HG03469 (cell line): Measurements from ENCODE around the gene DEPP1.

ENCODE experiments used
- ATAC-seq: cut with Tn5 transposase; IDR thresholded peaks from one replicate; pipeline ENCODE4 v1.9.1; 2021; ENCODE audit warnings: mild to moderate bottlenecking, moderate library complexity, moderate number of reproducible peaks; ENCODE audit not compliant: unreplicated experiment

DEPP1 gene

DNA sequence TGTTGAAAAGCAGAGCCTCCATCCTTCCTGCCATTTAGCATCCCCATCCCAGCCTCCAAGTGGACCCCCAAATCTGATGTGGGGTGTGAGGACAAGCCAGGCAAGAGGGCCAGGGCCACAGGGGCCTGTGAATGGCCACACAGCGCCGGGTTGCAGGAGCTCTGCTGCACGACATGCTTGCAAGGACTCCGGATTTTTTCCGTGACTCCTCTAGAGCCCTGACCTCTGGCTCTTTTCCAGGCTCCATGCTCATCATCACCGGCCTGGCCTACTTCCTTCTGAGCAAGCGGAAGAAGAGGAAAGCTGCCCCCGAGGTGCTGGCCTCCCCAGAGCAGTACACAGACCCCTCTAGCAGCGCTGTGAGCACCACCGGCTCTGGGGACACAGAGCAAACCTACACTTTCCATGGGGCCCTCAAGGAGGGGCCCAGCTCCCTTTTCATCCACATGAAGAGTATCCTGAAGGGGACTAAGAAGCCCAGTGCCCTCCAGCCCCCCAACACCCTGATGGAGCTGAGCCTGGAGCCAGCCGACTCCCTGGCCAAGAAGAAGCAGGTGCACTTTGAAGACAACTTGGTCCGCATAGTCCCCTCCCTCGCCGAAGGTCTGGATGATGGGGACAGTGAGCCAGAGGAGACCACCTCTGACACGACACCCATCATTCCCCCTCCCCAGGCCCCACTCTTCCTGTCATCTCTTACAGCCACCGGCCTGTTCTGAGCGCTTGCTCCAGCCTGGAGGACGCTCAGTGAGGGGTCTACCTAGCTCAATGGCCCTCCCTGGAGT, 44.0 kb downstream of the DEPP1 start:
- ATAC-seq, result no peak

DNA sequence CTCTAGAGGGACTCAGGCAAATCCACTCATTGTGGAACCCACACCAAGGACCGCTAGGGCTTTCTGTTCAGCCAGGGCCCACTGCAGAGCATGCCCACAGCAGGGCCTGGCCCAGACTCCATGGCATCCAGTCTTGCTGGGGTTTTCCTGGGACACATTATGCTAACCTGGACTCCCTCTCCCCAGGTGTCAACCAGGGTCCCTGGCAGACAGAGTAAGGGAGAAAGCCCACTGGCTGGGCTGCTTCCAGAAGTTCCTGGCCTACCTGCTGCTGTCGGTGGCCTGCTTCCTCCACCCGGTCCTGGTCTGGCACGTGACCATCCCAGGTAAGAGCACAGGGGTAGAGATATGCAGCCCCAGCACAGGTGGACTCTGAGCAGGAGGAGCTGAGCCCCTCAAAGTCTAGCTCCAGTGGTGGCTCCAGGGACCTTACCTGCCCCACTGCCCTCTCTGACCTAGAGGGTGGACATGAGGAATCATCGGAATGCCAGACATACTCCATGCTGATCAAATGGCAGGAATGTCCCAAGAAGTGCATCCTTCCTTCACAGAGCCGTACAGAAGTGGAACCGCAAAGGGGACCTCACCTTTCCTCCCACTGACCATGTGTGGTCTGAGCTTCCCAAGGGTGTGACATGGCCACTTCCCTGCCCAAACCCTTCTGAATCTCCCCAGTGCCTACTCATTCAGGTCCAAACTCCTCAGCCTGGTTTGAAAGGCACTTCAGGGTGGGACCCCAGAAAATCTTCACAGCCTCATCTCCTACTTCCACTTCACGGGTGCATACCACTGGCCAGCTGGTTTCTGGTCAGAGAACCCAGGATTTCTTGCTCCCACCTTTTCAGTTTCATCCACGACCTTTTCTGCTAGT, 44.9 kb downstream of the DEPP1 start:
- no peak for ATAC-seq

DNA sequence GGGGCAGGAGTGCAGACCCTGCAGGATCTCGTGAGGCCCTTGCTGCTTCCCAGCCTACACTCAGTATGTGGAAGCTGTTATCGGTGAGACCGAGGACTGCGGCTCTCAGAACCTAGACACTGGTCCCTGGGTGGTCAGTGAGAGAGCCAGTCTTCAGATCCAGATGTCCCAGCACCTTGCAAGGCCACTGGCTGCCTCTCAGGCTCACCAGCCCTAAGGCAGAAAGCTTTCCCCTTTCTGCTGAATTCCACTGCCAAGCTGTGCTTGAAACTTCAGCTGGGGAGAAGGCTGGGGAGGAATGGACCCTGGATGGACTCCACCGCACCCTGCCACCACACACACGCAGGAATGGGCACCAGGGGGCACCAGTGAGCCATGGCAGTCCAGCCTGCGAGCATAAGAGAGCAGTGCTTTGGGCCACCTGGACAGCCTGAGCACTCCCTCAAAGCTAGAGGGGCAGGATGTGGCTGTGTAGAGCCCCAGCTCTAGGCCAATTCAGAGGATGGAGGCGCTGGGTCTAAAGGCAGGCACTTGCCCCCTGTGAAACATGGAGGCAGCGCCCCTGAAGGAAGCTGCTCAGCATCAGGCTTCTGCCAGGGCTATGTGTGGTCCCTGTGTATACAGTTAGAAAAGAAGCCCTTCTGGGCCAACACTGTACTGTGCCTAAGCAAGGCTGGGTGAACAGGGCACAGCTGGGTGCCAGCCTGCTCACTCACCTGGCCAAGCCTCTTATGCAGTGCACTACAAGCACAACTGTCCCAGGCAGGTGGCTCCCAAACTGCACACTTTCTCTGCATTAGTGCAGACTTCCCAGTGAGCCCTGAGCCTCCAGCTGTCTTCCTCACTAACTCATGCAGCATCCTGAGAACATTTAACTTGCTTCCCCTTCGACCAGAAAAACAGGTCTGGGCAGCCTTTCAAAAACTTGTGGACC, 45.8 kb downstream of the DEPP1 start:
- peak; percentile 94 for ATAC-seq

DNA sequence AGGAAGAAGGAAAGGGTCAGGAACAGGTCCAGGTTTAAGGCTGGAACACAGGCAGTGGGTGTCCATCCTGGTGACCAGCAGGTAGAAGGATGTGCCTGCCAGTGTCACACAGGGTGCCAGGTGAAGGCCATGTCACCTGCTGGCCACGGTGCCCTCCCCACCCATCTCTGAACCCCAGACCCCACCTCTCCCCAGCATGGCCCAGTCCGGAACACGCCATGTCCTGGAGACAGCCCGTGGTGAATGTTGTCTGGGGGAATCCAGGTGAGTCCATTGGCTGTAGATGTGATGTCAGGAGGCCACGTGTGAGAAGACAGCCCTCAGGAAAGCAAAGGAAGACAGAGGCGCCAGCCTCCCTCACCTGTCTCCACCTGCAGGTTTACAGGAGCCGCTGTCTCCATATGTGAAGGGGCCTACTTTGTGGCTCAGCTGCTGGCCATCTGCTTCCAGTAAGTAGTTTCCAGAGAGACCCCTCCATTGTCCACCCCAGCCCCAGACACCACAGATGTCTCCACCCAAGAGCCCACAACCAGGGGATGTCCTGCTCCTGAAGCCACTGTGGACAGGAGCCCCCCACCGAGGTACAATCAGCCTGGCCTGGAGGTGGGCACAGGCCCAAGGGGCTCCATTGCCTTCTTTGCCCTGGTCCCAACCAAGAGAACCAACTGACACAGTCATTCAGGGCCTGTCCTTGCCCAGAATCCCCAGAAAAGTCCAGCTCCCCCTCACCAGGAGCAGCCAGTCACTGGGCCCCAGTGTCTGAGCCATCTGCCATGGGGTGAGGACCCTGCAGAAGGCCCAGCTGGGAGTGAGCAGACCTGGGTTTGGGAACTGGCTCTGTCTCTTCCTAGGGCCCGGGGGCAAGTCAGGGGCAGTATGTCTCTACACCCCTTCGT, 46.7 kb downstream of the DEPP1 start:
- no peak for ATAC-seq

DNA sequence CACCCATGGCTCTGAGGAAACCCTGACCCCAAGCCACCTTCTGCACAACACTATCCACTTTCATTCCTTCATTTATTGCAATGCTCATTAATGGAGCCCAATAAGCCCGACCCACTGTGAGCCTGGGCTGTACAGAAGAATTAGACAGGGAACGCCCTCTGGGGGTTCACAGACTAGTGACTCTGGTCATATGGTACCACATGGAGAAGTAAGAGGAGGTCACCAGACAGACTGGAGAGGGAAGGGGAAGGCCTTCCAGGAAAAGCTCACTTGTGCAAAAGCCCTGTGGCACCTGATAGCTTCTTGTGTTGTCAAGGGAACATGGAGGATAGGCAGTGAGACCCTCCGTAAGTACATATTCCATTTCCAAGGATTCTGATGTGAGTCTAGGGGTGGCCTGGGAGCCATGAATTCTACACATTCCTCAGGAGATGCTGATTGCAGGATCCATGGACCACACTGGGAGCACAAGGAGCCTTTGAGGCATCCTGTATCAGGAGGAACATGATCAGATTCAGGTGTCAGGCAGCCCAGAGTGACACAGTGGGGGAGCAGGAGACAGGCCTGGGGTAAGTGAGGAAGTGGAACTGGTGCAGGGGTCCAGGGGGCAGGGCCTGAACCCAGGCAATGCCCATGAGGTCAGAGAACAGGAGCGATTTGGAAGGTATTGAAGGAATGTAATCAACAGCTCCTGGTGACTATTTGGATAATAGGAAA, 47.5 kb downstream of the DEPP1 start:
- no peak for ATAC-seq

DNA sequence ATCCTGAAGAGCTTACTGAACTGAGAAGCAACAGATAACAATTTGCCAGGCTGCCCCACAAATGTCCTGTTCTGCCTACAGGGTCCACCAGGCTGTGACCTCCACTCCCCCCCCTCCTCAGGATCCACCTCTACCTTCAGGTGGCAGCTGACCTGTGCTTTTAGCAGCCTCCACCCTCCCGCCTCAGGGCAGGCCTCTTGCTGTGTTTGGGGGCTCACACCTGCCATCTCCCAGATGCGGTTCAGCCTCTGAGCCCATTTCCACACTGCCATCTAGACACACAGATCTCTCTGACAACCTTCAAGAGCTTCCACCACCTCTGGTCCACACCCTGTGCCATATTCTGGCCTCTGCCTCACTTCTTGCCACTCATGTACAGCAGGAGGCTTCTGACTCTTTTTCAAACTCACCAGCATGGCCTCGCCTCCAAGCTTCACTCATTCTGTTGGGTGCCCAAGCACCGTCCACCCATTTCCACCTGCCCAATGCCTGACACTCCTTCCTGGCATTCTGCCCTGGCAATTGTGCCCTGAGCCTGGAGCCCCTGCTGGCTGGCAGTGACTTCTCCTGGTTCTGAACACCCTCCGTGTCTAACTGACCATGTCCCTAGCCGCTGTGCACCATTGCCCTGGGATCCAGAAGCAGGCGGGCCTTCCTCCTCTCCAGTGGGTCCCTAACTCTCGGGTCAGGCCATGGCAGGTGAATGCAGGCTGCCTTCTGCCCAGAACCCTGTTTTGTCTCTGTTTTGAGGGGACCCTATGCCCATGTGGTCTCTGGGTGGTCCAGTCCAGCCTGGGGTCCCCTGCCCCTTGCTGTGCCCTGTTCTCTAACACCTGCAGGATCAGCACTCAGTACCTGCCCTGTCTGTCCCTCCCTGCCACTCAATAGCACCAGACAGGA, 49.0 kb downstream of the DEPP1 start:
- no peak for ATAC-seq

DNA sequence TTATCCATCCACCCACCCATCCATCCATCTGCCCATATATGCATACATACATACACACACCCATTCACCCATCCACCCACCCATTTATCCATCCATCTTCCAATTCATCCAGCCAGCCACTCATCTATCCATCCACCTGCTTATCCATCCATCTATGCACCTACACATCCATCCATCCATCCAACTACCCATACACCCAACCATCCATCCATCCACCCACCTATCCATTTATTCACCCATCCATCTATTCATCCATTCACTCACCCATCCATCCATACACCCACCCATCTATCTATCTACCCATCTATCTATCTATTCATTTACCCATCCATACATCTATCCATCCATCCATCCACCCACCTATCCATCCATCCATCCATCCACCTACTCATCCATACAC, 50.1 kb downstream of the DEPP1 start:
- no peak for ATAC-seq

DNA sequence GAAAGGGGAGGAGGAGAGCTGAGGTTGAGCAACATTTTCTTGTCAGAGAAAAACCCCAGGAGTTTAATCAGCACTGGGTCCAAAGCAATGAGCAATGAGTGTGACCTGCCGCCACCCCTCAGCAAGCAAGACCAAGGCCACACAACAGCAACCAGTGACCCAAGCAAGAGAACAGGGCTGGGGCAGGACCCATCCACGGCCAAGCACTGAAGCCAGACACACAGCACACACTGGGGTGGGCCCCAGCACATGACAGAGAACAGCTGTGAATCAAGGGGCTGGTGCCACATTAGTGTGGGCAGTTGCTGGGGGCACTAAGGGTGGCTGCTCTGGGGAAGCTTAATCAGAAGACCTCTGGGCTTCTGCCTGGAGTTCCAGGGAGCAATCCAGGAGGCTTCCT, 51.3 kb downstream of the DEPP1 start:
- no peak for ATAC-seq

DNA sequence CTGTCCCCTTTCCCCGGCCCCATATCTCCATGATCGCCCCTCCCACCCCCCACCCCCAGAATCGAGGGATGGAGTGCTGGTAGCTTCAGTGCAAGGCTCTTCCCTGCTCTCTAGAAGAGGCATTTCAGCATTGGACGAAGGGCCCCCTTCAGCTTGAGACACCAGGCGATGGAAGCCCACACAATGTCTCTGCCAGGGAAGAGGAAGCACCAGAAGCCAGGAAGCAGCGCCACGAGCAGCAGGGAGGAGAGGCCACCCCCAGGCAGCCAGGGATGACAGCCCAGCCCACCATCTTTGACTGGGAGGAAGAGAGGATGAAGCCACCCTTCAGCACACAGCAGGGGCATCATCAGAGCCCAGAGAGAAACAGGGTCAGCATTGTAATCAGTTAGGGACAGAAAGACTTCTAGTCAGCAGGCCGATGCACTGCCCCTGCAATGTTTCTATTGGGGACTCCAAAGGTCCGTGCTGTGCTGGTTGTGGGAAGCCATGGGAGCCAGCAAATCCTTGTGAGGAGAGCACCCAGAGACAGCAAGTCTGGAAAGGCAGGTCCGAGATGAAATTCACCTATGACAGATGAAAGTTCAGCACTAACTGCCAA, 51.8 kb downstream of the DEPP1 start:
- no peak for ATAC-seq
